WI38 (cell line): ENCODE data around the gene PAX5.

Experiments used
- H3K4me3 ChIP-seq: 2 replicates; pipeline ENCODE4 v1.5.1; 2011; ENCODE audit warnings: low read depth, mild to moderate bottlenecking, control low read depth, low read length
- TF ChIP-seq, protein P1 (sequence below): IDR thresholded peaks from 2 replicates; pipeline ENCODE4 v1.5.1; 2012; ENCODE audit warnings: low read depth, mild to moderate bottlenecking, control low read depth, low read length

PAX5 gene

DNA sequence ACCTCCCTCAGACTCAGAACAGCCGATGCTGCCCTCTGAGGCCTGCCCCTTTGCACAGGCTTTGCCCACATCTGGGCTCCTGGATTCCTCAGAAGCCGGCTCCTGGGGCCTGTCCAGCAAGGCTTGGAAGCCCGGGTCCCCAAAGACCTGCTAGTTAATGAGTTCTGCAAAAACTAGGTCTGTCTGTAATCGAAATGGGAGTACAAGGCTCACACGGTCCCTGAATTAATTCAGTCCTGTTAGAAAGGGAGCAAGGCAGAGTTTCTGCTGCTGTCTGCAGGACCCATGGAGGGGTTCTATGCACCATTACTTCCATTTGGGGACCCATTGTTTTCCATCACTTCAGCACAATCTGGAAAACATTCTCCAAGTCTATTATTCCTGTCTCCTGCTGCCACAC lies 239.6 kb downstream of the PAX5 start:
- TF ChIP-seq, protein P1, sequence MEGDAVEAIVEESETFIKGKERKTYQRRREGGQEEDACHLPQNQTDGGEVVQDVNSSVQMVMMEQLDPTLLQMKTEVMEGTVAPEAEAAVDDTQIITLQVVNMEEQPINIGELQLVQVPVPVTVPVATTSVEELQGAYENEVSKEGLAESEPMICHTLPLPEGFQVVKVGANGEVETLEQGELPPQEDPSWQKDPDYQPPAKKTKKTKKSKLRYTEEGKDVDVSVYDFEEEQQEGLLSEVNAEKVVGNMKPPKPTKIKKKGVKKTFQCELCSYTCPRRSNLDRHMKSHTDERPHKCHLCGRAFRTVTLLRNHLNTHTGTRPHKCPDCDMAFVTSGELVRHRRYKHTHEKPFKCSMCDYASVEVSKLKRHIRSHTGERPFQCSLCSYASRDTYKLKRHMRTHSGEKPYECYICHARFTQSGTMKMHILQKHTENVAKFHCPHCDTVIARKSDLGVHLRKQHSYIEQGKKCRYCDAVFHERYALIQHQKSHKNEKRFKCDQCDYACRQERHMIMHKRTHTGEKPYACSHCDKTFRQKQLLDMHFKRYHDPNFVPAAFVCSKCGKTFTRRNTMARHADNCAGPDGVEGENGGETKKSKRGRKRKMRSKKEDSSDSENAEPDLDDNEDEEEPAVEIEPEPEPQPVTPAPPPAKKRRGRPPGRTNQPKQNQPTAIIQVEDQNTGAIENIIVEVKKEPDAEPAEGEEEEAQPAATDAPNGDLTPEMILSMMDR, result no peak
- no peak overlapping the region for H3K4me3 ChIP-seq

DNA sequence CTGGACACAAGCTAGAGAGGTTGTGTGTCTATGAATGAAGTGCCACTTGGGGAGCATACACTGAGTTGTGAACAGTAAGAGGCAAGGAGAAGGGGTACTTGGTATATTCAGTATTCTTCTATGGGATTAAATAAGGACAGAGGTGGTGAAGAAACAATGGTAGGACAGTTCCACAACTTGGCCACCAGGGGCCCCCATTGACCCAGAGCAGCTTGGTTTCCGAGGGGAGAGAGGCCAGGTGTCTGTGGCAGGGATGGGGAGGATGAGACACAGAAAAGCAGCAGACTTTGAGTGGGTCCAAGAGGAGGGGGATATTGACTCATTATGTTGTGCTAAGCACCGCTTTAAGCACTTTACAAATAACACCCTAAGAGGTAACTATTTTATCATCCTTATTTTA lies 240.8 kb downstream of the PAX5 start:
- TF ChIP-seq, protein P1, result no peak
- no peak overlapping the region for H3K4me3 ChIP-seq

DNA sequence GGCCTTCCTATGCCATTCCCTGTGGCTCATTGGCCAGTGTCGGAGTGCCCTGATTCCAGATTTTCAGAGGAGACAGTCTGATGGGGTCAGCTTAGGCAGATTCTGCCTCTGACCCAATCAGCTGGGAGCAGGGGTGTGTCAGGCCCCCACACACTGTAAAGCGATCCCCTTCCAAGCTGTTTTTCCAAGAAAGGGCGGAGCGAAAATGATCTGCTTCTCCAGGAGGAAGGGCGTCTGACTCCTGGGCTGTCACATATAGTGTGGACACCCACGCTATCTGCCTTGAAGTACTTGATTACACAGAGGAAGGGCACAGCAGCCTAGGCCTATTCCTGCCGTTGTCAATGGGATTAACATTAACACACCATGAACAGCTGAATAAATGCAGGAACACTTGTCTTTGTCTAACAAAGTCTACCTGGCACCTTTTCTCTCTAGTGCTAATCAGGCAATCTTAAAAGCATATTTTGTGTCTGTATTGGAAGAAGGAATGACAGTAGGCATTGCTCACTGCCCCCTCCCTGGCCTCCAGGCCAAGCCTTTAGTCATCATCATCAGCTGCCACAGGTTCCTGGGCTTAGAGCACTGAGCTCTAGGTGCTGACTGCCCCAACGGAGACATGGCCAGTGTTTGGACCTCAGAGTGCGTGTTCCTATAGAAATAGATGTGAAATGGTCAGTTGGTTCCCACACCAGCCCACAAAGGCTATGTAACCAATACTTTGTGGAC lies 242.7 kb downstream of the PAX5 start:
- H3K4me3 ChIP-seq, result no peak overlapping the region
- TF ChIP-seq, protein P1, result no peak

DNA sequence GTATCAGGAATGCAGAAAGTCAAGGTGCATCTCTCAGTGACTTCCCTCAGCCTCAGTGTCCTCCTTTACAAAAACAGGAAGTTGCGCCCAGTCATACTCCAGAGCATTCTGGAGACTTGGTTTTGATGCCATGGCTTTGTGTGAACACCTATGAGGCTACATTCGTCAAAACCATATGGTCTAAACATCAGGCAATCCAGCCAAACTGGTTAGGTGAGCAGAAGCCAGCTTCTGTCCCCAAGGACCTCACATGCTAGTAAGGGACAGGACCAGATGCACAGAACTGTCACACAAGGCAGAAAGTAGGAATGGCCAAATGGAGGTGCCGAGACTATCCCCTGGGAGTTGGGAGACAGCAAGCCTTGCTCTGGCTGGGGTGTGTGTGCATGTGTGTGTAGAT lies 244.2 kb downstream of the PAX5 start:
- TF ChIP-seq, protein P1, result no peak
- no peak overlapping the region for H3K4me3 ChIP-seq

DNA sequence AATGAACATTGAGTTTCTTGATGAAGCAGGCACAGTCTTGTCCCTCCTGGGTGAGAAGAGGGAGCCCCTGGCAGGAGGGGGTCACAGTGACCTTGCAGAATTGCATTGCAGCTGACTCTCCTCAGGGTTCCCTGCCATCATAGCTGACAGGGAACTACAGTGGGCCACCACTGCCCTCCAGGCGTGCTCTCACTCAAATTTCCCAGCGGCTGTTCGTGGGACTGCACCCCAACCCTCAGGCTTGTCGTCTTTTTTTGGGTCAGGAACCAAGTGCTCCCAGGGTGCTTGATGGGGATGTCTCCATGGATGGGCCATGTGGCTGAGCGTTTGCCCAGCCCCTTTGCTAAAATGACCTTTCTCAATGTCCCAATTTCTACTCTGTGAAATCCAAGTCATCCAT lies 245.5 kb downstream of the PAX5 start:
- TF ChIP-seq, protein P1, result peak; percentile 50
- H3K4me3 ChIP-seq, result no peak overlapping the region

DNA sequence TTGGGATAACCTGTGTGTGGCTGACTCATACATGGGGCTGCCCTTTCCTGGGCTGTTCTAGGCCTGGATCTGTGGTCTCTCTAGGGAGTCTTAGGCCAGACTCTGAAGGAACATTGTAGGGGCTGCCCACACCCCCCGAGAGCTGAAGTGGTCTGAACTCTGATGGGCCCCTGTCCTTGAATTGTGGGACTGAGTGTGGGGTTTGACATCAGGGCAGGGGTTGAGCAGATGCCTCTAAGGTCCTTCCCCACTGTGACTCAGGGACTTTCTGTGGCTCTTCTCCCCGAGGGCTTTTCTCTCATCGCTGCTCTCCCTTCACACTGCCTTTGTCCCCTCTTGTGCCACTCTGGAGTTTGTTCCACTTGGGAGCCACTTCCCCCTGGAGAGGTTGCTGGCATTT lies 246.4 kb downstream of the PAX5 start:
- no peak overlapping the region for H3K4me3 ChIP-seq
- TF ChIP-seq, protein P1, result no peak
